HepG2 (cell line): ENCODE data around the gene JUND. TPM values are rescaled to one million over a fixed set of nuclear protein-coding genes. Genes with fewer than 3 reads are reported as not detected.

Source experiments
- GABPA ChIP-seq, 2 experiments: IDR thresholded peaks; 2 replicates each; pipeline ENCODE4 v1.6.1; 2011 to 2016; ENCODE audit warnings: low read depth in 2 of 2, low read length in 1 of 2, missing biosample characterization in 1 of 2, missing genetic modification characterization in 1 of 2
- MTERF4 ChIP-seq: sonication (generic); formaldehyde crosslinking; IDR thresholded peaks from 2 replicates; pipeline ENCODE4 v1.8.0; 2023; ENCODE audit warnings: mild to moderate bottlenecking, missing genetic modification reagents
- PLRG1 ChIP-seq: fragments of 450-650 bp; conservative IDR thresholded peaks from 2 replicates; pipeline ENCODE4 v1.6.1; 2016
- RELA ChIP-seq: sonication (generic); formaldehyde crosslinking; IDR thresholded peaks from 2 replicates; pipeline ENCODE4 v1.4.0; 2020; ENCODE audit warnings: missing genetic modification reagents
- RXRB ChIP-seq: IDR thresholded peaks from 2 replicates; pipeline ENCODE4 v1.6.1; 2016; ENCODE audit warnings: borderline replicate concordance, missing genetic modification reagents, missing compliant biosample characterization
- TEF ChIP-seq: sonication (generic); formaldehyde crosslinking; IDR thresholded peaks from 2 replicates; pipeline ENCODE4 v1.5.0; 2020; ENCODE audit warnings: missing genetic modification reagents
- ZNF557 ChIP-seq: sonication (generic); formaldehyde crosslinking; IDR thresholded peaks from 2 replicates; pipeline ENCODE4 v1.4.0; 2020; ENCODE audit warnings: missing genetic modification reagents
- ZNF7 ChIP-seq: IDR thresholded peaks from 2 replicates; pipeline ENCODE4 v1.6.1; 2016; ENCODE audit warnings: missing biosample characterization, missing genetic modification reagents
- ZNF777 ChIP-seq: sonication (generic); formaldehyde crosslinking; IDR thresholded peaks from 2 replicates; pipeline ENCODE4 v1.4.0; 2020; ENCODE audit warnings: missing genetic modification reagents
- ZUFSP ChIP-seq: sonication (generic); formaldehyde crosslinking; IDR thresholded peaks from 2 replicates; pipeline ENCODE4 v1.9.0; 2021; ENCODE audit warnings: missing genetic modification reagents, mild to moderate bottlenecking, borderline replicate concordance
- polyA plus RNA-seq, 8 experiments: library from polyadenylated mRNA; depleted of rRNA in 3 of 8; stranded (reverse) in 7 of 8; unstranded in 1 of 8; fragments of >200 nt; fragmentation: Illumina TruSeq in 4 of 8; extraction: Trizol in 4 of 8; gene quantifications; 2 replicates each; pipeline versions ENCODE4 v1.2.1 to v1.2.3, GENCODE V29; 2011 to 2016; ENCODE audit warnings: low read depth in 4 of 8, missing spikeins in 1 of 8, mixed read lengths in 1 of 8; ENCODE audit not compliant: insufficient read depth in 1 of 8
- total RNA-seq, 5 experiments: library from RNA; depleted of rRNA; stranded (reverse); fragments of >200 nt; fragmentation: Illumina TruSeq; extraction: Trizol; gene quantifications; 2 replicates each; pipeline ENCODE4 v1.2.3, GENCODE V29; 2016; ENCODE audit warnings: low read depth in 1 of 5
- TF ChIP-seq, protein P1 (sequence below): sonication (generic); formaldehyde crosslinking; IDR thresholded peaks from 2 replicates; pipeline ENCODE4 v1.5.1; 2020; ENCODE audit warnings: mild to moderate bottlenecking, missing genetic modification reagents, borderline replicate concordance
- TF ChIP-seq, protein P2 (sequence below): sonication (generic); formaldehyde crosslinking; IDR thresholded peaks from 2 replicates; pipeline ENCODE4 v1.4.0; 2020; ENCODE audit warnings: low read depth, missing genetic modification reagents
- TF ChIP-seq, protein P3 (sequence below): sonication (generic); formaldehyde crosslinking; conservative IDR thresholded peaks from 2 replicates; pipeline ENCODE4 v1.5.0; 2020; ENCODE audit warnings: missing genetic modification reagents

Gene JUND
- total and polyA plus RNA-seq, 2 of the 13 experiments (the other 11 are each of a cell fraction or from before 2014, with no cell fraction given), result 41.2 to 59.8 TPM

DNA sequence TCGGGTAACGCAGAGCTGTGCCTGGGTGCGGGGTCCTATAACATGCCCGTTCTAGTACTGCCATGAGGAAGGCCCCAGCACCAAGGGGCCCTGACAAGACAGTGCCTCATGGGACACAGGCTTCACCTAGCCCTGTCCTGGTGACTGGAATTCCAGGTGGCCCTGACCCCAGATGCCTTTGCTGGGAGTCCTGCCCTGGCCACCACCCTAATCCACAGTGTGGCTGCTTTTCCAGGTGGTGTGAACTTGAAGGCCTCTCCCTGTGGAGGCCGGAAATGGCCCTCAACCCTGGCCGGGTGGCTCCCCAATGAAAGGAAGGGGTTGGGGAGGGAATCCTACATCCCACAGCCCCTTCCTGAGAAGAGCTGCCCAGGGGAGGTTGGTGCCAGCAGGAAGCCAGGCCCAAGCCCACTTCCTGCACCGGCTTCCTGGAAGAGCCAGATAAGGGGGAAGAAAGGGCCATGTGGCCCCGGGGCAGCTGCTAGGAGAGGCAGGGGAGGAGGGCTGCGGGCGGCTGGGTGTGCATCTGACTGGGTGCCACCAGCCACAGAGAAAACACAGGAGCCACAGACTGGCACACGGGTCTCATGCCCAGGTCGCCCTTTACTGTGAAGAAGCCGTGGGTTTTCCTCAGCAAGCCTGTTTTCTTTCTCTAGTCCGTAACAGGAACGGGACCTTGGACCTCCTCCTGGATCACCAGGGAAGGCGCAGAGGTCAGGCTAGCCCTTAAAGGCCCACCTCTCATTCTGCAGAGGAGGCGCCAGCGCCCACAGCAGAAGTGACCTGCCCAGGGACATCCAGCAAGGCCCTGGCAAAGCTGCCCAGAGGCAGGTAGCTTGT, 36.8 kb upstream of the JUND start (continued):
- TF ChIP-seq, protein P1, sequence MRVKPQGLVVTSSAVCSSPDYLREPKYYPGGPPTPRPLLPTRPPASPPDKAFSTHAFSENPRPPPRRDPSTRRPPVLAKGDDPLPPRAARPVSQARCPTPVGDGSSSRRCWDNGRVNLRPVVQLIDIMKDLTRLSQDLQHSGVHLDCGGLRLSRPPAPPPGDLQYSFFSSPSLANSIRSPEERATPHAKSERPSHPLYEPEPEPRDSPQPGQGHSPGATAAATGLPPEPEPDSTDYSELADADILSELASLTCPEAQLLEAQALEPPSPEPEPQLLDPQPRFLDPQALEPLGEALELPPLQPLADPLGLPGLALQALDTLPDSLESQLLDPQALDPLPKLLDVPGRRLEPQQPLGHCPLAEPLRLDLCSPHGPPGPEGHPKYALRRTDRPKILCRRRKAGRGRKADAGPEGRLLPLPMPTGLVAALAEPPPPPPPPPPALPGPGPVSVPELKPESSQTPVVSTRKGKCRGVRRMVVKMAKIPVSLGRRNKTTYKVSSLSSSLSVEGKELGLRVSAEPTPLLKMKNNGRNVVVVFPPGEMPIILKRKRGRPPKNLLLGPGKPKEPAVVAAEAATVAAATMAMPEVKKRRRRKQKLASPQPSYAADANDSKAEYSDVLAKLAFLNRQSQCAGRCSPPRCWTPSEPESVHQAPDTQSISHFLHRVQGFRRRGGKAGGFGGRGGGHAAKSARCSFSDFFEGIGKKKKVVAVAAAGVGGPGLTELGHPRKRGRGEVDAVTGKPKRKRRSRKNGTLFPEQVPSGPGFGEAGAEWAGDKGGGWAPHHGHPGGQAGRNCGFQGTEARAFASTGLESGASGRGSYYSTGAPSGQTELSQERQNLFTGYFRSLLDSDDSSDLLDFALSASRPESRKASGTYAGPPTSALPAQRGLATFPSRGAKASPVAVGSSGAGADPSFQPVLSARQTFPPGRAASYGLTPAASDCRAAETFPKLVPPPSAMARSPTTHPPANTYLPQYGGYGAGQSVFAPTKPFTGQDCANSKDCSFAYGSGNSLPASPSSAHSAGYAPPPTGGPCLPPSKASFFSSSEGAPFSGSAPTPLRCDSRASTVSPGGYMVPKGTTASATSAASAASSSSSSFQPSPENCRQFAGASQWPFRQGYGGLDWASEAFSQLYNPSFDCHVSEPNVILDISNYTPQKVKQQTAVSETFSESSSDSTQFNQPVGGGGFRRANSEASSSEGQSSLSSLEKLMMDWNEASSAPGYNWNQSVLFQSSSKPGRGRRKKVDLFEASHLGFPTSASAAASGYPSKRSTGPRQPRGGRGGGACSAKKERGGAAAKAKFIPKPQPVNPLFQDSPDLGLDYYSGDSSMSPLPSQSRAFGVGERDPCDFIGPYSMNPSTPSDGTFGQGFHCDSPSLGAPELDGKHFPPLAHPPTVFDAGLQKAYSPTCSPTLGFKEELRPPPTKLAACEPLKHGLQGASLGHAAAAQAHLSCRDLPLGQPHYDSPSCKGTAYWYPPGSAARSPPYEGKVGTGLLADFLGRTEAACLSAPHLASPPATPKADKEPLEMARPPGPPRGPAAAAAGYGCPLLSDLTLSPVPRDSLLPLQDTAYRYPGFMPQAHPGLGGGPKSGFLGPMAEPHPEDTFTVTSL (CRISPR knock-in tag), result no peak
- TF ChIP-seq MTERF4 (no peak), ZUFSP (CRISPR knock-in tag) (no peak), RXRB (CRISPR knock-in tag) (peak; percentile 97), ZNF7 (no peak), ZNF777 (CRISPR knock-in tag) (no peak), RELA (no peak), ZNF557 (CRISPR knock-in tag) (no peak), GABPA (IDR thresholded peaks at IDR 0.05; ENCODE audit: low read depth, low read length) (peak; percentile 26; the same call in 1 of the 2 replicates), GABPA (CRISPR knock-in tag; IDR thresholded peaks at IDR 0.05; ENCODE audit: low read depth) (peak; percentile 82), TEF (no peak), PLRG1 (no peak)
- TF ChIP-seq, protein P2, sequence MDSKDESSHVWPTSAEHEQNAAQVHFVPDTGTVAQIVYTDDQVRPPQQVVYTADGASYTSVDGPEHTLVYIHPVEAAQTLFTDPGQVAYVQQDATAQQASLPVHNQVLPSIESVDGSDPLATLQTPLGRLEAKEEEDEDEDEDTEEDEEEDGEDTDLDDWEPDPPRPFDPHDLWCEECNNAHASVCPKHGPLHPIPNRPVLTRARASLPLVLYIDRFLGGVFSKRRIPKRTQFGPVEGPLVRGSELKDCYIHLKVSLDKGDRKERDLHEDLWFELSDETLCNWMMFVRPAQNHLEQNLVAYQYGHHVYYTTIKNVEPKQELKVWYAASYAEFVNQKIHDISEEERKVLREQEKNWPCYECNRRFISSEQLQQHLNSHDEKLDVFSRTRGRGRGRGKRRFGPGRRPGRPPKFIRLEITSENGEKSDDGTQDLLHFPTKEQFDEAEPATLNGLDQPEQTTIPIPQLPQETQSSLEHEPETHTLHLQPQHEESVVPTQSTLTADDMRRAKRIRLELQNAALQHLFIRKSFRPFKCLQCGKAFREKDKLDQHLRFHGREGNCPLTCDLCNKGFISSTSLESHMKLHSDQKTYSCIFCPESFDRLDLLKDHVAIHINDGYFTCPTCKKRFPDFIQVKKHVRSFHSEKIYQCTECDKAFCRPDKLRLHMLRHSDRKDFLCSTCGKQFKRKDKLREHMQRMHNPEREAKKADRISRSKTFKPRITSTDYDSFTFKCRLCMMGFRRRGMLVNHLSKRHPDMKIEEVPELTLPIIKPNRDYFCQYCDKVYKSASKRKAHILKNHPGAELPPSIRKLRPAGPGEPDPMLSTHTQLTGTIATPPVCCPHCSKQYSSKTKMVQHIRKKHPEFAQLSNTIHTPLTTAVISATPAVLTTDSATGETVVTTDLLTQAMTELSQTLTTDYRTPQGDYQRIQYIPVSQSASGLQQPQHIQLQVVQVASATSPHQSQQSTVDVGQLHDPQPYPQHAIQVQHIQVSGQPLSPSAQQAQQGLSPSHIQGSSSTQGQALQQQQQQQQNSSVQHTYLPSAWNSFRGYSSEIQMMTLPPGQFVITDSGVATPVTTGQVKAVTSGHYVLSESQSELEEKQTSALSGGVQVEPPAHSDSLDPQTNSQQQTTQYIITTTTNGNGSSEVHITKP (CRISPR knock-in tag), result 0 out of 2 replicates have a peak, but pooled peaks have one; percentile 24
- TF ChIP-seq, protein P3, sequence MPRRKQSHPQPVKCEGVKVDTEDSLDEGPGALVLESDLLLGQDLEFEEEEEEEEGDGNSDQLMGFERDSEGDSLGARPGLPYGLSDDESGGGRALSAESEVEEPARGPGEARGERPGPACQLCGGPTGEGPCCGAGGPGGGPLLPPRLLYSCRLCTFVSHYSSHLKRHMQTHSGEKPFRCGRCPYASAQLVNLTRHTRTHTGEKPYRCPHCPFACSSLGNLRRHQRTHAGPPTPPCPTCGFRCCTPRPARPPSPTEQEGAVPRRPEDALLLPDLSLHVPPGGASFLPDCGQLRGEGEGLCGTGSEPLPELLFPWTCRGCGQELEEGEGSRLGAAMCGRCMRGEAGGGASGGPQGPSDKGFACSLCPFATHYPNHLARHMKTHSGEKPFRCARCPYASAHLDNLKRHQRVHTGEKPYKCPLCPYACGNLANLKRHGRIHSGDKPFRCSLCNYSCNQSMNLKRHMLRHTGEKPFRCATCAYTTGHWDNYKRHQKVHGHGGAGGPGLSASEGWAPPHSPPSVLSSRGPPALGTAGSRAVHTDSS (CRISPR knock-in tag), result no peak
